Left lung (tissue), 10 donors: ENCODE measurements around the gene PLEKHA5. TPM values are rescaled to one million over a fixed set of nuclear protein-coding genes. Genes with fewer than 3 reads are reported as not detected.

ENCODE experiments used
- ATAC-seq: fragments of 200-7000 bp; cut with Tn5 transposase; one replicate; pipeline ENCODE4 v1.9.1; 2020; ENCODE audit warnings: moderate library complexity
- DNase-seq, 4 donors: peaks; one replicate each; pipeline ENCODE4 v3.0.0-alpha.2; 2013 to 2020
- H3K27ac ChIP-seq, 2 donors: fragments of 200-600 bp; sonication (generic) in 1 of 2; one replicate each; pipeline versions ENCODE4 v1.5.0 to v1.8.0; 2020 to 2021
- H3K27me3 ChIP-seq, 2 donors: fragments of 200-600 bp; sonication (generic) in 1 of 2; one replicate each; pipeline versions ENCODE4 v1.5.0 to v1.8.0; 2020 to 2021
- H3K36me3 ChIP-seq, 2 donors: fragments of 200-600 bp; sonication (generic) in 1 of 2; one replicate each; pipeline versions ENCODE4 v1.5.0 to v1.8.0; 2020 to 2021
- H3K4me1 ChIP-seq, 2 donors: fragments of 200-600 bp; one replicate each; pipeline ENCODE4 v1.8.0; 2021
- H3K4me3 ChIP-seq, 2 donors: fragments of 200-600 bp; sonication (generic) in 1 of 2; one replicate each; pipeline versions ENCODE4 v1.5.0 to v1.8.0; 2020 to 2021; ENCODE audit warnings: mild to moderate bottlenecking in 1 of 2
- H3K9me3 ChIP-seq, 2 donors: fragments of 200-600 bp; sonication (generic) in 1 of 2; one replicate each; pipeline versions ENCODE4 v1.5.0 to v1.8.0; 2020 to 2021
- intact Hi-C, 2 donors: fragments of 100-400 bp; cut with DNase I; formaldehyde crosslinking; loops; one replicate each; pipeline versions ENCODE4 v1.11.2 to v1.14.2; 2022
- polyA plus RNA-seq, 6 donors: library from polyadenylated mRNA; unstranded; fragments of 120-200 nt; gene quantifications; one replicate each; pipeline ENCODE4 v1.2.1, GENCODE V29; 2013; ENCODE audit not compliant: insufficient read length in 6 of 6
- total RNA-seq, 2 donors: library from RNA; stranded (reverse); fragmentation: NEBNext Ultra II Directional; extraction: Animal tissue kit (Norgen Biotek cat#: 25700); gene quantifications; one replicate each; pipeline ENCODE4 v1.2.1, GENCODE V29; 2021
- TF ChIP-seq, protein P1 (sequence below), 2 donors: fragments of 200-600 bp; sonication (generic) in 1 of 2; IDR thresholded peaks; one replicate each; pipeline versions ENCODE4 v1.5.0 to v1.8.0; 2021; ENCODE audit warnings: antibody characterized with exemption in 2 of 2
- donor health status: DM: no; HTN: yes; CAD: no.
- donor health status: DM: no; HTN: no; CAD: no.

Gene PLEKHA5
- total and polyA plus RNA-seq, 8 donors: 20.4 to 43.6 (median 38.0) TPM

GRCh38 chr12:19288603-19289244, 159.2 kb downstream of the PLEKHA5 start:
- no peak for DNase-seq
- Histone ChIP-seq H3K4me3 (no peak overlapping the region), H3K36me3 (no peaks in the 10 kb centered on the region), H3K27ac (no peak overlapping the region), H3K9me3 (no peaks in the 10 kb centered on the region), H3K4me1 (no peaks in the 10 kb centered on the region), H3K27me3 (no peaks in the 10 kb centered on the region)
- TF ChIP-seq, protein P1, sequence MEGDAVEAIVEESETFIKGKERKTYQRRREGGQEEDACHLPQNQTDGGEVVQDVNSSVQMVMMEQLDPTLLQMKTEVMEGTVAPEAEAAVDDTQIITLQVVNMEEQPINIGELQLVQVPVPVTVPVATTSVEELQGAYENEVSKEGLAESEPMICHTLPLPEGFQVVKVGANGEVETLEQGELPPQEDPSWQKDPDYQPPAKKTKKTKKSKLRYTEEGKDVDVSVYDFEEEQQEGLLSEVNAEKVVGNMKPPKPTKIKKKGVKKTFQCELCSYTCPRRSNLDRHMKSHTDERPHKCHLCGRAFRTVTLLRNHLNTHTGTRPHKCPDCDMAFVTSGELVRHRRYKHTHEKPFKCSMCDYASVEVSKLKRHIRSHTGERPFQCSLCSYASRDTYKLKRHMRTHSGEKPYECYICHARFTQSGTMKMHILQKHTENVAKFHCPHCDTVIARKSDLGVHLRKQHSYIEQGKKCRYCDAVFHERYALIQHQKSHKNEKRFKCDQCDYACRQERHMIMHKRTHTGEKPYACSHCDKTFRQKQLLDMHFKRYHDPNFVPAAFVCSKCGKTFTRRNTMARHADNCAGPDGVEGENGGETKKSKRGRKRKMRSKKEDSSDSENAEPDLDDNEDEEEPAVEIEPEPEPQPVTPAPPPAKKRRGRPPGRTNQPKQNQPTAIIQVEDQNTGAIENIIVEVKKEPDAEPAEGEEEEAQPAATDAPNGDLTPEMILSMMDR (IDR thresholded peaks at IDR 0.05): peak; percentile 36 to 52
- intact Hi-C loops: no loop called here
- ATAC-seq: peak; percentile 72

DNA sequence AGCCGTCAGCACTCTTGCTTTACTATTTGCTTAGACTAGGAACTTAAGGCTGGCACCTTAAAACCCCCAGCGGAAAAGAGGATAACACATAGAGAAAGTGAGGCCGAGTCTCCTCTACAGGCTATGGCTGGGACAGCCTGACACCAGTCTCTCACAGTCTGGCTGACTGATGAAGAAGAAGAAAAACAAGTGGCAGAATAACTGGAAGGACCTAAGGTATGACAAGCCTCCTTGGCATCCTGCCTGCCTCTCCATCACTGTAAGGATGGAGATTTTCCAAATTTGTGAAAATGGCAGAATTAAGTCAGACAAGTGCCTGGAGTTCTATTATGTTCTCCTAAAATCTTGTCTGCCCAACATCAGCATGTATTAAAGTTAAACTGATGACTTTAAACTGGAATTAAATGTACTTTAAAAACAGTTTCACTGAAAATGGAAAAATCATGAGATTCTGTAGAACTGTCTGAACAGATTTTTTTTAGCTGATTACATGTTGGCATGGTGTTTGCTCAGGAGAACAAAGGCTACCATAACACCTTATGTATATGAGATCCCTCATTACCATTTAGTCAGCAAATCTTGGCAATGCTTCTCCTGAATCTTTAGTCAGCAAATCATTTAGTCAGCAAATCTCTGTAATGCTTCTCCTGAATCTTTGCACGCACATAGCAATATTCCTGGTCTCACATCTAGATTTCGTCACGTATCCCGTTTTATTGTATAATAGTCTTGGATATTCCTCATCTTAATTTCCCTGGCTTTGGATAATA, 169.5 kb downstream of the PLEKHA5 start:
- peak overlapping the region in 1 of 2 donors; percentile 31 for H3K27ac ChIP-seq
- no peaks in the 10 kb centered on the region for H3K27me3 ChIP-seq
- intact Hi-C loops: no loop called here
- DNase-seq: no peak
- H3K36me3 ChIP-seq: no peaks in the 10 kb centered on the region
- TF ChIP-seq, protein P1 (IDR thresholded peaks at IDR 0.05): no peak
- peaks cover 0 to 3% of the 10 kb centered on the region in 2 donors for H3K4me1 ChIP-seq
- H3K9me3 ChIP-seq: no peaks in the 10 kb centered on the region
- ATAC-seq: peak; percentile 18
- no peak overlapping the region for H3K4me3 ChIP-seq

DNA sequence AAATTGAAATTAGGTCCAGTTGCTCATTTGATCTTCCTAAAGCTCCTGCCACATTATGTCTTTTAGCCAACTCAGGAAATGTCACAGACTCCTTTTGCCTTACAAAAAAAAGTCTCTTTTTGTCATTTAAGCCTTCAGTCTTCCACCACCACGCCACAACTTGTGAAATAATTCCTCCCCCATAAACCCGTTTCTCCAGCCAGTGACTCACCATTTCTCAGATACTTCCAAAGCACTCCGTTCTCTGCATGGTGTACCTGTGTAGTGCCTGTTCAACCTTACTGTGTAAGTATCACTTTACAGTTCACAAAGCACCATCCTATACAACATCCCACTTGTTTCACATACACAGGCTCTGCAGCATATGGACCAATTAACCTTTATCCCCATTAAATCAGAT, 170.2 kb downstream of the PLEKHA5 start:
- intact Hi-C loops: no loop called here
- H3K4me1 ChIP-seq: peaks cover 0 to 3% of the 10 kb centered on the region in 2 donors
- TF ChIP-seq, protein P1 (IDR thresholded peaks at IDR 0.05): no peak
- H3K27ac ChIP-seq: peak overlapping the region in 1 of 2 donors; percentile 31
- no peaks in the 10 kb centered on the region for H3K9me3 ChIP-seq
- no peaks in the 10 kb centered on the region for H3K27me3 ChIP-seq
- H3K36me3 ChIP-seq: no peaks in the 10 kb centered on the region
- DNase-seq: peak in 1 of 4 donors; percentile 31
- ATAC-seq: peak; percentile 75
- H3K4me3 ChIP-seq: no peak overlapping the region

- H3K27me3 ChIP-seq: no peaks in the 10 kb centered on the region
- H3K9me3 ChIP-seq: no peaks in the 10 kb centered on the region
- intact Hi-C loops: no loop called here
- no peak overlapping the region for H3K4me3 ChIP-seq
- TF ChIP-seq, protein P1 (IDR thresholded peaks at IDR 0.05): no peak
- no peak for ATAC-seq
- peaks cover 0 to 3% of the 10 kb centered on the region in 2 donors for H3K4me1 ChIP-seq
- no peak for DNase-seq
- H3K27ac ChIP-seq: peak overlapping the region in 1 of 2 donors; percentile 20
- no peaks in the 10 kb centered on the region for H3K36me3 ChIP-seq
Measured at GRCh38 chr12:19301223-19301622, 171.7 kb downstream of the PLEKHA5 start.

- no peak overlapping the region for H3K4me3 ChIP-seq
- ATAC-seq (peak; percentile 77), DNase-seq (peak in 2 of 4 donors; percentile 14 to 48)
- H3K27ac ChIP-seq: peak overlapping the region; percentile 38 to 73
- peaks cover 0 to 3% of the 10 kb centered on the region in 2 donors for H3K4me1 ChIP-seq
- no peaks in the 10 kb centered on the region for H3K36me3 ChIP-seq
- H3K9me3 ChIP-seq: no peaks in the 10 kb centered on the region
- TF ChIP-seq, protein P1 (IDR thresholded peaks at IDR 0.05): no peak
- intact Hi-C loops: no loop called here
- H3K27me3 ChIP-seq: no peaks in the 10 kb centered on the region
Measured at GRCh38 chr12:19301688-19302087, 172.2 kb downstream of the PLEKHA5 start.
